Measurements from ENCODE around the gene APH1B.

The APH1B gene

GRCh38 chr15:63277038-63277892, at the start of gene APH1B:
Gene APH1B, plus strand, starts transcription at chr15:63277605. Its CDS starts 19 bp downstream, at chr15:63277624.
- no peak for TF ChIP-seq CTCF (IDR thresholded peaks at IDR 0.05)

- no peak for TF ChIP-seq CTCF (IDR thresholded peaks at IDR 0.05)
These were observed 49.7 kb upstream of the APH1B start for GRCh38 chr15:63227689-63228088.

- TF ChIP-seq CTCF (IDR thresholded peaks at IDR 0.05), result no peak
These were observed 46.2 kb upstream of the APH1B start for GRCh38 chr15:63231206-63231605.

- TF ChIP-seq CTCF (IDR thresholded peaks at IDR 0.05), result no peak
These were observed 45.7 kb upstream of the APH1B start for GRCh38 chr15:63231706-63232105.

- no peak for TF ChIP-seq CTCF (IDR thresholded peaks at IDR 0.05)
These were observed 45.0 kb upstream of the APH1B start for GRCh38 chr15:63232405-63232804.

- no peak for TF ChIP-seq CTCF (IDR thresholded peaks at IDR 0.05)
These were observed 44.5 kb upstream of the APH1B start for GRCh38 chr15:63232943-63233342.

- TF ChIP-seq CTCF (IDR thresholded peaks at IDR 0.05), result no peak
These were observed 43.6 kb upstream of the APH1B start for GRCh38 chr15:63233667-63234423.
